H1 (cell line): Measurements from ENCODE around the gene KPNA1. TPM values are rescaled to one million over a fixed set of nuclear protein-coding genes. Genes with fewer than 3 reads are reported as not detected.

Experiments used
- CTCF ChIA-PET: fragments of 300-600 bp; sonication (Branson Sonifier 250); formaldehyde crosslinking; loops from one replicate; lab custom pipeline; 2021; ENCODE audit not compliant: partially characterized antibody; lab: Charles Lee
- POLR2A ChIA-PET: fragments of 300-600 bp; sonication (Branson Sonifier 250); formaldehyde crosslinking; loops from one replicate; lab custom pipeline; 2021; ENCODE audit warnings: inconsistent platforms; ENCODE audit not compliant: partially characterized antibody; lab: Charles Lee
- DNase-seq, 2 experiments: peaks; one replicate each; pipeline versions ENCODE4 v3.0.0 to v3.0.0-alpha.2; 2010 to 2022; ENCODE audit warnings: low spot score in 2 of 2, low read depth in 1 of 2, mixed read lengths in 1 of 2
- FAIRE-seq: peaks from 2 replicates; lab custom pipeline; 2011; peaks lifted over from hg19 to GRCh38; lab: Jason Lieb, UNC
- H2AFZ ChIP-seq: 2 replicates; pipeline ENCODE4 v1.8.1; 2012; ENCODE audit warnings: low read length, inconsistent platforms
- H2AK5ac ChIP-seq: 2 replicates; pipeline ENCODE4 v1.6.1; 2013; ENCODE audit warnings: low read depth, low read length
- H2BK120ac ChIP-seq: replicated peaks from 2 replicates; pipeline ENCODE3; 2013; ENCODE audit warnings: low read depth, low read length, inconsistent platforms
- H2BK12ac ChIP-seq: 2 replicates; pipeline ENCODE4 v1.6.1; 2013; ENCODE audit warnings: low read depth, low read length
- H2BK15ac ChIP-seq: 2 replicates; pipeline ENCODE4 v1.6.1; 2013; ENCODE audit warnings: low read length
- H2BK20ac ChIP-seq: 2 replicates; pipeline ENCODE4 v1.6.1; 2013; ENCODE audit warnings: low read length
- H2BK5ac ChIP-seq: 2 replicates; pipeline ENCODE4 v1.6.1; 2013; ENCODE audit warnings: low read depth, low read length
- H3K14ac ChIP-seq: 2 replicates; pipeline ENCODE4 v1.6.1; 2013; ENCODE audit warnings: inconsistent platforms; ENCODE audit not compliant: insufficient read length
- H3K18ac ChIP-seq: 2 replicates; pipeline ENCODE4 v1.6.1; 2013; ENCODE audit warnings: low read length; ENCODE audit errors: extremely low read depth
- H3K23ac ChIP-seq: 2 replicates; pipeline ENCODE4 v1.6.1; 2013; ENCODE audit warnings: inconsistent platforms; ENCODE audit not compliant: insufficient read length
- H3K23me2 ChIP-seq: 2 replicates; pipeline ENCODE4 v1.6.1; 2013; ENCODE audit warnings: low read depth, low read length
- H3K27ac ChIP-seq: 2 replicates; pipeline ENCODE4 v1.6.1; 2011; ENCODE audit warnings: low read depth, low read length, inconsistent platforms
- H3K27me3 ChIP-seq, 4 experiments: replicated peaks in 1 of 4; 1 replicate in 1 of 4; 2 replicates in 3 of 4; pipeline versions ENCODE4 v1.6.1 to v1.8.1; 2011 to 2013; ENCODE audit warnings: low read length in 3 of 4, mild to moderate bottlenecking in 3 of 4, inconsistent platforms in 2 of 4, mixed read lengths in 2 of 4, moderate library complexity in 1 of 4; ENCODE audit not compliant: control insufficient read depth in 3 of 4, insufficient read depth in 3 of 4; ENCODE audit errors: extremely low read depth in 1 of 4
- H3K36me3 ChIP-seq, 4 experiments: 2 replicates each; pipeline versions ENCODE4 v1.6.1 to v1.8.1; 2011 to 2013; ENCODE audit warnings: mild to moderate bottlenecking in 4 of 4, low read length in 3 of 4, moderate library complexity in 2 of 4, control low read depth in 1 of 4, inconsistent platforms in 1 of 4; ENCODE audit not compliant: insufficient read depth in 4 of 4, control insufficient read depth in 2 of 4
- H3K4ac ChIP-seq: replicated peaks from 2 replicates; pipeline ENCODE3; 2013; ENCODE audit warnings: low read length, low read depth, mixed read lengths, inconsistent platforms; ENCODE audit not compliant: insufficient read length
- H3K4me1 ChIP-seq, 4 experiments: replicated peaks in 1 of 4; 1 replicate in 1 of 4; 2 replicates in 3 of 4; pipeline versions ENCODE4 v1.6.1 to v1.8.1; 2011 to 2013; ENCODE audit warnings: low read length in 3 of 4, inconsistent platforms in 2 of 4, mixed read lengths in 1 of 4; ENCODE audit not compliant: insufficient read depth in 4 of 4, control insufficient read depth in 3 of 4
- H3K4me2 ChIP-seq, 2 experiments: 2 replicates each; pipeline versions ENCODE4 v1.6.1 to v1.8.1; 2011 to 2013; ENCODE audit warnings: low read depth in 2 of 2, low read length in 2 of 2, control low read depth in 1 of 2, inconsistent platforms in 1 of 2, mild to moderate bottlenecking in 1 of 2; ENCODE audit not compliant: insufficient read depth in 1 of 2
- H3K4me3 ChIP-seq, 4 experiments: fragments of 200-600, 300-600 bp in 1 of 4; sonication (generic), shearing (Covaris generic), sonication (Bioruptor Twin) in 1 of 4; 2 replicates each; pipeline versions ENCODE4 v1.5.1 to v1.8.1; 2011 to 2016; ENCODE audit warnings: low read length in 4 of 4, low read depth in 3 of 4, control low read depth in 2 of 4, inconsistent platforms in 2 of 4, mild to moderate bottlenecking in 2 of 4, mixed read lengths in 1 of 4, moderate library complexity in 1 of 4; ENCODE audit not compliant: insufficient read depth in 2 of 4; ENCODE audit errors: extremely low read depth in 1 of 4
- H3K56ac ChIP-seq: replicated peaks from 2 replicates; pipeline ENCODE3; 2013; ENCODE audit warnings: low read depth, mild to moderate bottlenecking, mixed read lengths, low read length, inconsistent platforms; ENCODE audit not compliant: insufficient read length
- H3K79me1 ChIP-seq: 2 replicates; pipeline ENCODE4 v1.6.1; 2013; ENCODE audit warnings: low read depth, low read length, control low read depth
- H3K79me2 ChIP-seq, 2 experiments: 2 replicates each; pipeline versions ENCODE4 v1.6.1 to v1.8.1; 2012 to 2013; ENCODE audit warnings: low read length in 2 of 2, mild to moderate bottlenecking in 2 of 2, inconsistent platforms in 1 of 2; ENCODE audit not compliant: insufficient read depth in 2 of 2, control insufficient read depth in 1 of 2
- H3K9ac ChIP-seq, 4 experiments: replicated peaks in 1 of 4; 1 replicate in 1 of 4; 2 replicates in 3 of 4; pipeline versions ENCODE4 v1.6.1 to v1.8.1; 2011 to 2013; ENCODE audit warnings: low read depth in 3 of 4, low read length in 3 of 4, control low read depth in 2 of 4, mild to moderate bottlenecking in 2 of 4, moderate library complexity in 2 of 4, inconsistent platforms in 1 of 4; ENCODE audit errors: extremely low read depth in 1 of 4
- H3K9me3 ChIP-seq, 2 experiments: 2 replicates each; pipeline versions ENCODE4 v1.6.1 to v1.8.1; 2012 to 2013; ENCODE audit warnings: mild to moderate bottlenecking in 2 of 2, moderate library complexity in 2 of 2, control low read depth in 1 of 2, inconsistent platforms in 1 of 2, low read depth in 1 of 2, low read length in 1 of 2, mixed read lengths in 1 of 2; ENCODE audit not compliant: insufficient read depth in 2 of 2
- H4K20me1 ChIP-seq, 2 experiments: replicated peaks in 1 of 2; 2 replicates each; pipeline versions ENCODE3 to v1.8.1; 2011 to 2013; ENCODE audit warnings: inconsistent platforms in 2 of 2, low read length in 2 of 2, mild to moderate bottlenecking in 1 of 2; ENCODE audit not compliant: insufficient read depth in 2 of 2, control insufficient read depth in 1 of 2
- H4K5ac ChIP-seq: 2 replicates; pipeline ENCODE4 v1.6.1; 2013; ENCODE audit warnings: low read length, low read depth, mixed read lengths, inconsistent platforms; ENCODE audit not compliant: insufficient read length
- H4K8ac ChIP-seq: 2 replicates; pipeline ENCODE4 v1.8.0; 2013; ENCODE audit warnings: mild to moderate bottlenecking, moderate library complexity, low read length, inconsistent platforms; ENCODE audit not compliant: insufficient read depth; ENCODE audit errors: extremely low read depth
- H4K91ac ChIP-seq: replicated peaks from 2 replicates; pipeline ENCODE3; 2013; ENCODE audit warnings: low read length, mixed read lengths, inconsistent platforms; ENCODE audit not compliant: insufficient read length
- ASH2L ChIP-seq: fragments of 200-600, 300-600 bp; sonication (generic); IDR thresholded peaks from one replicate; pipeline ENCODE4 v1.7.1; 2017; ENCODE audit warnings: low read length
- CTBP2 ChIP-seq: IDR thresholded peaks from 2 replicates; pipeline ENCODE4 v1.7.0; 2011; ENCODE audit warnings: borderline replicate concordance, mild to moderate bottlenecking, moderate library complexity, mixed read lengths, low read length; ENCODE audit not compliant: insufficient read depth, insufficient read length
- EP300 ChIP-seq, 2 experiments: IDR thresholded peaks; 1 replicate in 1 of 2; 2 replicates in 1 of 2; pipeline ENCODE4 v1.6.1; 2011 to 2012; ENCODE audit warnings: low read depth in 2 of 2, low read length in 2 of 2, mild to moderate bottlenecking in 2 of 2, borderline replicate concordance in 1 of 2, inconsistent platforms in 1 of 2, moderate library complexity in 1 of 2
- FOSL1 ChIP-seq: IDR thresholded peaks from 2 replicates; pipeline ENCODE4 v1.6.1; 2011; ENCODE audit warnings: mild to moderate bottlenecking, low read depth, low read length, moderate library complexity; ENCODE audit not compliant: insufficient read depth
- SIRT6 ChIP-seq: IDR thresholded peaks from one replicate; pipeline ENCODE4 v1.7.1; 2012; ENCODE audit warnings: low read length, inconsistent platforms
- TBP ChIP-seq: IDR thresholded peaks from 2 replicates; pipeline ENCODE4 v1.6.1; 2011; ENCODE audit warnings: low read depth, low read length, improper control_type of control experiment
- YY1 ChIP-seq: IDR thresholded peaks from 2 replicates; pipeline ENCODE4 v1.6.1; 2011; ENCODE audit warnings: low read depth, mild to moderate bottlenecking, low read length
- WGBS, 2 experiments: shearing (Covaris generic) in 1 of 2; methylation state at CpG; one replicate each; pipeline versions ENCODE4 v1.1.6 to v1.1.7; 2013 to 2015; ENCODE audit warnings: low lambda C conversion rate in 2 of 2, mixed read lengths in 2 of 2, inconsistent platforms in 1 of 2, low coverage in 1 of 2, missing lambda C conversion rate in 1 of 2; ENCODE audit not compliant: insufficient replicate concordance in 2 of 2, insufficient coverage in 1 of 2, insufficient read length in 1 of 2; ENCODE audit errors: extremely low coverage in 1 of 2, missing lambda C conversion rate in 1 of 2; 5-methylcytosine and 5-hydroxymethylcytosine counted together
- polyA plus RNA-seq, 7 experiments: library from polyadenylated mRNA; depleted of rRNA in 3 of 7; stranded (reverse) in 5 of 7; unstranded in 2 of 7; fragments of >200 nt in 5 of 7; fragments of 200-250 nt in 2 of 7; gene quantifications; 1 replicate in 5 of 7; 2 replicates in 1 of 7; 4 replicates in 1 of 7; pipeline versions ENCODE4 v1.2.1 to v1.2.3, GENCODE V29; 2011 to 2013; ENCODE audit warnings: missing spikeins in 2 of 7, mixed read lengths in 2 of 7
- total RNA-seq: library from RNA; stranded (reverse); fragmentation: NEBNext Ultra II Directional; extraction: Animal tissue kit (Norgen Biotek cat#: 25700); gene quantifications from 2 replicates; pipeline ENCODE4 v1.2.1, GENCODE V29; 2021
- TF ChIP-seq, protein P1 (sequence below): IDR thresholded peaks from 2 replicates; pipeline ENCODE4 v1.6.1; 2012; ENCODE audit warnings: low read length, inconsistent platforms
- TF ChIP-seq, protein P2 (sequence below), 3 experiments: IDR thresholded peaks; 1 replicate in 2 of 3; 2 replicates in 1 of 3; pipeline versions ENCODE4 v1.5.1 to v1.6.1; 2011; ENCODE audit warnings: low read length in 3 of 3, mild to moderate bottlenecking in 3 of 3, inconsistent platforms in 2 of 3, low read depth in 1 of 3, moderate library complexity in 1 of 3; ENCODE audit not compliant: insufficient read depth in 1 of 3; ENCODE audit errors: control extremely low read depth in 1 of 3

The KPNA1 gene
- total and polyA plus RNA-seq, 2 of the 8 experiments (the other 6 are each of a cell fraction or from before 2014, with no cell fraction given): 14.8 to 63.0 TPM

GRCh38 chr3:122409446-122409845 is 105.3 kb downstream of the KPNA1 start:
- H3K27me3 ChIP-seq: no peaks in the 10 kb centered on the region
- H3K36me3 ChIP-seq: peaks cover 2 to 28% (median 24%) of the 10 kb centered on the region in 4 experiments
- H2BK120ac ChIP-seq: no peak overlapping the region
- H3K27ac ChIP-seq: no peak overlapping the region
- no peaks in the 10 kb centered on the region for H3K79me1 ChIP-seq
- H3K23ac ChIP-seq: no peak overlapping the region
- no peak for DNase-seq
- H4K5ac ChIP-seq: no peak overlapping the region
- no peak overlapping the region for H2BK15ac ChIP-seq
- H3K18ac ChIP-seq: no peak overlapping the region
- H2AK5ac ChIP-seq: no peak overlapping the region
- no peaks in the 10 kb centered on the region for H4K20me1 ChIP-seq
- no peak overlapping the region for H3K4me3 ChIP-seq
- no peak overlapping the region for H2BK5ac ChIP-seq
- CTCF ChIA-PET: interaction anchor here (0.6 to 3.4 kb wide), 3 partner anchors 11 to 87 kb away, joined by 3 to 14 read pairs (median 5); no protein-coding TSS in a partner anchor
- no peak overlapping the region for H2AFZ ChIP-seq
- no peak overlapping the region for H2BK20ac ChIP-seq
- 89% methylated on average over 6 of the region's 6 CpGs; no CpG with 5 or more reads in 1 of the 2 experiments for WGBS, 2 experiments
- FAIRE-seq: no peak
- no peak overlapping the region for H2BK12ac ChIP-seq
- H4K8ac ChIP-seq: no peak overlapping the region
- H4K91ac ChIP-seq: no peak overlapping the region
- no peak overlapping the region for H3K4me2 ChIP-seq
- no peaks in the 10 kb centered on the region for H3K9me3 ChIP-seq
- no peak overlapping the region for H3K14ac ChIP-seq
- no peaks in the 10 kb centered on the region for H3K23me2 ChIP-seq
- no peak overlapping the region for H3K4ac ChIP-seq
- H3K4me1 ChIP-seq: no peaks in the 10 kb centered on the region
- H3K56ac ChIP-seq: no peak overlapping the region
- no peak overlapping the region for H3K9ac ChIP-seq
- POLR2A ChIA-PET: interaction anchor here (1.0 kb wide), 1 partner anchor 27 kb away, joined by 3 read pairs; the partner anchor contains the start of gene MIX23
- H3K79me2 ChIP-seq: 0 out of 4 replicates have a peak, but pooled peaks cover 0 to 6% of the 10 kb centered on the region in 2 experiments
- no peak for TF ChIP-seq FOSL1
- no peak for TF ChIP-seq TBP
- TF ChIP-seq EP300 (IDR thresholded peaks at IDR 0.05; ENCODE audit: borderline replicate concordance in 1 of 2, low read depth in 2 of 2, low read length in 2 of 2): no peak
- TF ChIP-seq ASH2L: no peak
- TF ChIP-seq, protein P1, sequence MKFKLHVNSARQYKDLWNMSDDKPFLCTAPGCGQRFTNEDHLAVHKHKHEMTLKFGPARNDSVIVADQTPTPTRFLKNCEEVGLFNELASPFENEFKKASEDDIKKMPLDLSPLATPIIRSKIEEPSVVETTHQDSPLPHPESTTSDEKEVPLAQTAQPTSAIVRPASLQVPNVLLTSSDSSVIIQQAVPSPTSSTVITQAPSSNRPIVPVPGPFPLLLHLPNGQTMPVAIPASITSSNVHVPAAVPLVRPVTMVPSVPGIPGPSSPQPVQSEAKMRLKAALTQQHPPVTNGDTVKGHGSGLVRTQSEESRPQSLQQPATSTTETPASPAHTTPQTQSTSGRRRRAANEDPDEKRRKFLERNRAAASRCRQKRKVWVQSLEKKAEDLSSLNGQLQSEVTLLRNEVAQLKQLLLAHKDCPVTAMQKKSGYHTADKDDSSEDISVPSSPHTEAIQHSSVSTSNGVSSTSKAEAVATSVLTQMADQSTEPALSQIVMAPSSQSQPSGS: no peak
- no peak for TF ChIP-seq YY1
- TF ChIP-seq, protein P2, sequence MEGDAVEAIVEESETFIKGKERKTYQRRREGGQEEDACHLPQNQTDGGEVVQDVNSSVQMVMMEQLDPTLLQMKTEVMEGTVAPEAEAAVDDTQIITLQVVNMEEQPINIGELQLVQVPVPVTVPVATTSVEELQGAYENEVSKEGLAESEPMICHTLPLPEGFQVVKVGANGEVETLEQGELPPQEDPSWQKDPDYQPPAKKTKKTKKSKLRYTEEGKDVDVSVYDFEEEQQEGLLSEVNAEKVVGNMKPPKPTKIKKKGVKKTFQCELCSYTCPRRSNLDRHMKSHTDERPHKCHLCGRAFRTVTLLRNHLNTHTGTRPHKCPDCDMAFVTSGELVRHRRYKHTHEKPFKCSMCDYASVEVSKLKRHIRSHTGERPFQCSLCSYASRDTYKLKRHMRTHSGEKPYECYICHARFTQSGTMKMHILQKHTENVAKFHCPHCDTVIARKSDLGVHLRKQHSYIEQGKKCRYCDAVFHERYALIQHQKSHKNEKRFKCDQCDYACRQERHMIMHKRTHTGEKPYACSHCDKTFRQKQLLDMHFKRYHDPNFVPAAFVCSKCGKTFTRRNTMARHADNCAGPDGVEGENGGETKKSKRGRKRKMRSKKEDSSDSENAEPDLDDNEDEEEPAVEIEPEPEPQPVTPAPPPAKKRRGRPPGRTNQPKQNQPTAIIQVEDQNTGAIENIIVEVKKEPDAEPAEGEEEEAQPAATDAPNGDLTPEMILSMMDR (IDR thresholded peaks at IDR 0.05; ENCODE audit: control extremely low read depth in 1 of 3, insufficient read depth in 1 of 3, low read depth in 1 of 3, low read length in 3 of 3): no peak
- TF ChIP-seq CTBP2: no peak
- no peak for TF ChIP-seq SIRT6
